HepG2 (cell line): ENCODE data around the gene GLCE. TPM values are rescaled to one million over a fixed set of nuclear protein-coding genes. Genes with fewer than 3 reads are reported as not detected.

Experiments used
- ATF3 ChIP-seq: sonication (generic); formaldehyde crosslinking; IDR thresholded peaks from 2 replicates; pipeline ENCODE4 v1.4.0; 2020; ENCODE audit warnings: missing genetic modification reagents
- CCDC6 ChIP-seq: sonication (generic); formaldehyde crosslinking; IDR thresholded peaks from 2 replicates; pipeline ENCODE4 v1.8.1; 2022; ENCODE audit warnings: mild to moderate bottlenecking, missing genetic modification reagents, moderate library complexity
- EEA1 ChIP-seq: sonication (generic); formaldehyde crosslinking; IDR thresholded peaks from 2 replicates; pipeline ENCODE4 v1.5.1; 2020; ENCODE audit warnings: mild to moderate bottlenecking, missing genetic modification reagents, borderline replicate concordance
- ELF3 ChIP-seq: IDR thresholded peaks from 2 replicates; pipeline ENCODE4 v1.6.1; 2016; ENCODE audit warnings: missing genetic modification reagents, missing compliant biosample characterization
- GATAD2A ChIP-seq: IDR thresholded peaks from 2 replicates; pipeline ENCODE4 v1.6.1; 2016
- HMG20A ChIP-seq: IDR thresholded peaks from 2 replicates; pipeline ENCODE4 v1.6.1; 2016; ENCODE audit warnings: borderline replicate concordance
- HMG20B ChIP-seq: conservative IDR thresholded peaks from 2 replicates; pipeline ENCODE4 v1.6.1; 2016; ENCODE audit warnings: missing genetic modification reagents, missing compliant biosample characterization
- HNRNPUL1 ChIP-seq: fragments of 200-400 bp; formaldehyde crosslinking; IDR thresholded peaks from 2 replicates; pipeline ENCODE4 v1.6.1; 2017; ENCODE audit warnings: low read depth, mild to moderate bottlenecking, low read length, moderate library complexity
- JUND ChIP-seq: sonication (generic); formaldehyde crosslinking; IDR thresholded peaks from 2 replicates; pipeline ENCODE4 v1.8.0; 2022; ENCODE audit warnings: mild to moderate bottlenecking, missing genetic modification reagents
- KDM5A ChIP-seq: fragments of 200-600 bp; sonication (generic); IDR thresholded peaks from 2 replicates; pipeline ENCODE4 v1.7.0; 2018; ENCODE audit warnings: antibody characterized with exemption, mild to moderate bottlenecking, low read length, borderline replicate concordance
- NR2F1 ChIP-seq, 2 experiments: fragments of 450-650 bp in 1 of 2; formaldehyde crosslinking in 1 of 2; IDR thresholded peaks; 2 replicates each; pipeline versions ENCODE4 v1.5.0 to v1.6.1; 2016 to 2020; ENCODE audit warnings: mild to moderate bottlenecking in 1 of 2, missing compliant biosample characterization in 1 of 2, missing genetic modification reagents in 1 of 2, moderate library complexity in 1 of 2
- PCBP1 ChIP-seq: fragments of 200-400 bp; formaldehyde crosslinking; IDR thresholded peaks from 2 replicates; pipeline ENCODE4 v1.6.1; 2017; ENCODE audit warnings: mild to moderate bottlenecking, low read depth, low read length, borderline replicate concordance
- PHF20 ChIP-seq: sonication (generic); formaldehyde crosslinking; IDR thresholded peaks from 2 replicates; pipeline ENCODE4 v1.5.0; 2020; ENCODE audit warnings: mild to moderate bottlenecking, missing genetic modification reagents
- PHF8 ChIP-seq: sonication (generic); formaldehyde crosslinking; IDR thresholded peaks from 2 replicates; pipeline ENCODE4 v1.5.0; 2020; ENCODE audit warnings: missing genetic modification reagents
- POGZ ChIP-seq: sonication (generic); formaldehyde crosslinking; IDR thresholded peaks from 2 replicates; pipeline ENCODE4 v1.4.0; 2020; ENCODE audit warnings: mild to moderate bottlenecking, missing genetic modification reagents
- PRDM15 ChIP-seq: sonication (generic); formaldehyde crosslinking; IDR thresholded peaks from 2 replicates; pipeline ENCODE4 v1.4.0; 2020; ENCODE audit warnings: missing genetic modification reagents
- SNAPC5 ChIP-seq: sonication (generic); formaldehyde crosslinking; IDR thresholded peaks from 2 replicates; pipeline ENCODE4 v1.8.1; 2023; ENCODE audit warnings: mild to moderate bottlenecking, missing genetic modification reagents, borderline replicate concordance
- TARDBP ChIP-seq: sonication (generic); formaldehyde crosslinking; IDR thresholded peaks from 2 replicates; pipeline ENCODE4 v1.8.0; 2022; ENCODE audit warnings: mild to moderate bottlenecking, missing genetic modification reagents
- TOE1 ChIP-seq: sonication (generic); formaldehyde crosslinking; IDR thresholded peaks from 2 replicates; pipeline ENCODE4 v1.4.0; 2020; ENCODE audit warnings: mild to moderate bottlenecking, missing genetic modification reagents
- ZBTB1 ChIP-seq: sonication (generic); formaldehyde crosslinking; IDR thresholded peaks from 2 replicates; pipeline ENCODE4 v1.4.0; 2020; ENCODE audit warnings: missing genetic modification reagents, borderline replicate concordance
- ZNF430 ChIP-seq: sonication (generic); formaldehyde crosslinking; IDR thresholded peaks from 2 replicates; pipeline ENCODE4 v1.9.0; 2021; ENCODE audit warnings: mild to moderate bottlenecking, missing genetic modification reagents
- ZNF44 ChIP-seq: sonication (generic); formaldehyde crosslinking; IDR thresholded peaks from 2 replicates; pipeline ENCODE4 v1.5.1; 2020; ENCODE audit warnings: mild to moderate bottlenecking, missing genetic modification reagents
- ZNF772 ChIP-seq: sonication (generic); formaldehyde crosslinking; IDR thresholded peaks from 2 replicates; pipeline ENCODE4 v1.5.0; 2020; ENCODE audit warnings: mild to moderate bottlenecking, missing genetic modification reagents
- ZSCAN21 ChIP-seq: sonication (generic); formaldehyde crosslinking; IDR thresholded peaks from 2 replicates; pipeline ENCODE4 v1.8.0; 2022; ENCODE audit warnings: mild to moderate bottlenecking, missing genetic modification reagents, moderate library complexity, borderline replicate concordance
- polyA plus RNA-seq, 8 experiments: library from polyadenylated mRNA; depleted of rRNA in 3 of 8; stranded (reverse) in 7 of 8; unstranded in 1 of 8; fragments of >200 nt; fragmentation: Illumina TruSeq in 4 of 8; extraction: Trizol in 4 of 8; gene quantifications; 2 replicates each; pipeline versions ENCODE4 v1.2.1 to v1.2.3, GENCODE V29; 2011 to 2016; ENCODE audit warnings: low read depth in 4 of 8, missing spikeins in 1 of 8, mixed read lengths in 1 of 8; ENCODE audit not compliant: insufficient read depth in 1 of 8
- total RNA-seq, 5 experiments: library from RNA; depleted of rRNA; stranded (reverse); fragments of >200 nt; fragmentation: Illumina TruSeq; extraction: Trizol; gene quantifications; 2 replicates each; pipeline ENCODE4 v1.2.3, GENCODE V29; 2016; ENCODE audit warnings: low read depth in 1 of 5
- TF ChIP-seq, protein P1 (sequence below): sonication (generic); formaldehyde crosslinking; IDR thresholded peaks from 2 replicates; pipeline ENCODE4 v1.4.0; 2020; ENCODE audit warnings: missing genetic modification reagents
- TF ChIP-seq, protein P2 (sequence below): conservative IDR thresholded peaks from 2 replicates; pipeline ENCODE4 v1.6.1; 2018; ENCODE audit warnings: missing genetic modification reagents

The GLCE gene
- total and polyA plus RNA-seq, 2 of the 13 experiments (the other 11 are each of a cell fraction or from before 2014, with no cell fraction given): 12.9 to 23.4 TPM

GRCh38 chr15:69128667-69129311, 31.6 kb upstream of the GLCE start (continued):
- TF ChIP-seq, protein P1, sequence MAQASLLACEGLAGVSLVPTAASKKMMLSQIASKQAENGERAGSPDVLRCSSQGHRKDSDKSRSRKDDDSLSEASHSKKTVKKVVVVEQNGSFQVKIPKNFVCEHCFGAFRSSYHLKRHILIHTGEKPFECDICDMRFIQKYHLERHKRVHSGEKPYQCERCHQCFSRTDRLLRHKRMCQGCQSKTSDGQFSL: peak; percentile 69
- TF ChIP-seq PHF20 (CRISPR knock-in tag): no peak
- no peak for TF ChIP-seq PHF8
- no peak for TF ChIP-seq NR2F1 (CRISPR knock-in tag; IDR thresholded peaks at IDR 0.05)
- TF ChIP-seq ATF3 (CRISPR knock-in tag): no peak
- TF ChIP-seq CCDC6 (CRISPR knock-in tag): no peak
- no peak for TF ChIP-seq ELF3 (CRISPR knock-in tag)
- TF ChIP-seq, protein P2, sequence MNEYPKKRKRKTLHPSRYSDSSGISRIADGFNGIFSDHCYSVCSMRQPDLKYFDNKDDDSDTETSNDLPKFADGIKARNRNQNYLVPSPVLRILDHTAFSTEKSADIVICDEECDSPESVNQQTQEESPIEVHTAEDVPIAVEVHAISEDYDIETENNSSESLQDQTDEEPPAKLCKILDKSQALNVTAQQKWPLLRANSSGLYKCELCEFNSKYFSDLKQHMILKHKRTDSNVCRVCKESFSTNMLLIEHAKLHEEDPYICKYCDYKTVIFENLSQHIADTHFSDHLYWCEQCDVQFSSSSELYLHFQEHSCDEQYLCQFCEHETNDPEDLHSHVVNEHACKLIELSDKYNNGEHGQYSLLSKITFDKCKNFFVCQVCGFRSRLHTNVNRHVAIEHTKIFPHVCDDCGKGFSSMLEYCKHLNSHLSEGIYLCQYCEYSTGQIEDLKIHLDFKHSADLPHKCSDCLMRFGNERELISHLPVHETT: no peak
- 0 out of 2 replicates have a peak, but pooled peaks have one; percentile 21 for TF ChIP-seq POGZ (CRISPR knock-in tag)
- TF ChIP-seq HMG20B: no peak
- TF ChIP-seq ZBTB1 (CRISPR knock-in tag): no peak
- no peak for TF ChIP-seq ZNF44 (CRISPR knock-in tag)
- TF ChIP-seq PCBP1: no peak
- TF ChIP-seq HMG20A: no peak
- no peak for TF ChIP-seq JUND (CRISPR knock-in tag)
- TF ChIP-seq PRDM15 (CRISPR knock-in tag): no peak
- TF ChIP-seq TARDBP: no peak
- TF ChIP-seq KDM5A: no peak
- no peak for TF ChIP-seq HNRNPUL1
- TF ChIP-seq SNAPC5 (CRISPR knock-in tag): no peak
- TF ChIP-seq EEA1 (CRISPR knock-in tag): no peak
- no peak for TF ChIP-seq ZSCAN21 (CRISPR knock-in tag)
- TF ChIP-seq ZNF430 (CRISPR knock-in tag): no peak
- no peak for TF ChIP-seq ZNF772 (CRISPR knock-in tag)
- no peak for TF ChIP-seq TOE1 (CRISPR knock-in tag)
- TF ChIP-seq GATAD2A (CRISPR knock-in tag): peak; percentile 71
